ENCODE data around the gene BTBD2.

Gene BTBD2

DNA sequence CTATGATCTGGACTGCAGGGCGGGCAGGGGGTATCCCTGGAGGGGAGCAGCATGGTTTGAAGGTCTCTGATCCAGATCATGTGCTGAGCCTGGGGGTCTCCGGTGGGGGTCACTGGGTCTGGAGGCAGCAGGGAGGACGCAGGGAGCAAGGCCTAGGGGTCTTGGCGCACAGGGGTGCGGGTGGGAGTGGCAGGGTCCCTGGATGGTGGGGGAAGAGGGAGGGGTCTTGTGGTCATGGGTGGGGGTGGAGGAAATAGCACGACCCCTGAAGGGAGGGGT, 1.9 kb downstream of the BTBD2 start:
- no peak for DNase-seq
- H3K27ac ChIP-seq: no peak overlapping the region
- peaks cover 10% of the 10 kb centered on the region; the same call in 1 of the 2 replicates for H3K36me3 ChIP-seq
- H3K27me3 ChIP-seq (ENCODE audit: insufficient read depth, low read depth, severe bottlenecking): no peaks in the 10 kb centered on the region
- H3K4me3 ChIP-seq (ENCODE audit: low read depth, low read length): no peak overlapping the region
- TF ChIP-seq, protein P1, sequence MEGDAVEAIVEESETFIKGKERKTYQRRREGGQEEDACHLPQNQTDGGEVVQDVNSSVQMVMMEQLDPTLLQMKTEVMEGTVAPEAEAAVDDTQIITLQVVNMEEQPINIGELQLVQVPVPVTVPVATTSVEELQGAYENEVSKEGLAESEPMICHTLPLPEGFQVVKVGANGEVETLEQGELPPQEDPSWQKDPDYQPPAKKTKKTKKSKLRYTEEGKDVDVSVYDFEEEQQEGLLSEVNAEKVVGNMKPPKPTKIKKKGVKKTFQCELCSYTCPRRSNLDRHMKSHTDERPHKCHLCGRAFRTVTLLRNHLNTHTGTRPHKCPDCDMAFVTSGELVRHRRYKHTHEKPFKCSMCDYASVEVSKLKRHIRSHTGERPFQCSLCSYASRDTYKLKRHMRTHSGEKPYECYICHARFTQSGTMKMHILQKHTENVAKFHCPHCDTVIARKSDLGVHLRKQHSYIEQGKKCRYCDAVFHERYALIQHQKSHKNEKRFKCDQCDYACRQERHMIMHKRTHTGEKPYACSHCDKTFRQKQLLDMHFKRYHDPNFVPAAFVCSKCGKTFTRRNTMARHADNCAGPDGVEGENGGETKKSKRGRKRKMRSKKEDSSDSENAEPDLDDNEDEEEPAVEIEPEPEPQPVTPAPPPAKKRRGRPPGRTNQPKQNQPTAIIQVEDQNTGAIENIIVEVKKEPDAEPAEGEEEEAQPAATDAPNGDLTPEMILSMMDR (IDR thresholded peaks at IDR 0.05; ENCODE audit: low read depth, low read length): no peak
- no peaks in the 10 kb centered on the region for H3K9me3 ChIP-seq (ENCODE audit: severe bottlenecking)

DNA sequence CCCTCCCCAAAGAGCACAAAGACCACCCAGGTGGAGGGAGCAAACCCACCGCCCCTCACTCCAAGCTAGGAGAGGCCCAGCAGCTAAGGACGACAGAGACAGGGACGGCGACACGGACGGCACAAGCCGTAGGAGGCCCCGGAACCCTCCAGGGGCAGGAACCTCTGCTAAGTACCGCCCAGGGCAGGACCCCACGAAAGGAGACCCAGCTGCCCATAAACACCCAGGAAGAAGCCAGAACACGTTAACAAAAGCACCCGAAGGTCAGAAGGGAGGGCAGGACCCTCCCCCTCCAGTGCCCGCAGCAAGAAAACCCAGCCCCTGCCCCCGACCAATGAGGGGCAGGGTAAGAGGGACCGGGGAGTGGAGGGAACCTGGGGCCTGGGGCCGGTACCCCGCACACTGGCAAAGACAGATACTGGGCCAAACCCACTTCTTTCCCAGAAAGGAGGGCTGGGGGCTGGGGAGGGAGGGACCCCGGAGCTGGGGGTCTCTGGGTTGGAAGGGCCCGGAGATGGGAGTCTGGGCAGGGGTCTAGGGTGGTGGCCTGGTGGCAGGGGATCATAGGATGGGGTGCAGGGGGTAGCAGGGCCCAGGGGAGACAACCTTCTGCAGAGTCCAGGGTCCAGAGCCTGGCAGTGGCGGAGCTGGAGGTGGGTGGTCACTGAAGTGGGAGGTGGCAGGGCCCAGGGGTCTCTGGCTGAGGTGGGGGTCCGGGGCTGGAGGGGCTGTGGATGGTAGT, 2.4 kb downstream of the BTBD2 start:
- H3K4me3 ChIP-seq (ENCODE audit: low read depth, low read length): no peak overlapping the region

DNA sequence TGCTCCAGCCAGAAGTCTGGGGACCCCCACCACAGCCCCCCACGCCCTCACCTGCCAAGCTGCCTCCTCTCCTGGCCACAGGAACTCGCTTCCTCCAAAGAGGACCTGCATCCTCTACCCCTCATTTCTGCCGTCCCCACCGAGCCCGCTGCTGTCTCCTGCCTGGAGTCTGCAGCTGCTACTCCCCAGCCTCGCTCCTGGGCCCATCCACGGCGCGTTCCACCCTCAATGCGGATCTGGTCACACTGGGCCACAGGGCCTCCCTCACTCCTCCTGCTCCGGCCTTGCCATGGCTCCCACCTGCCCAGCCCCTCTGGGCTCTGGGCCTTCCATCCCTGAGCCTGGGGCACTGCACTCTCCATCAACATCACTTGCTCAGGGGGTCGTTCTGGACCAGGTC, 4.3 kb downstream of the BTBD2 start:
- H3K36me3 ChIP-seq: peaks cover 10% of the 10 kb centered on the region; the same call in 1 of the 2 replicates
- H3K4me3 ChIP-seq (ENCODE audit: low read depth, low read length): no peak overlapping the region
- no peaks in the 10 kb centered on the region for H3K27me3 ChIP-seq (ENCODE audit: insufficient read depth, low read depth, severe bottlenecking)
- H3K9me3 ChIP-seq (ENCODE audit: severe bottlenecking): no peaks in the 10 kb centered on the region
- TF ChIP-seq, protein P1 (IDR thresholded peaks at IDR 0.05; ENCODE audit: low read depth, low read length): no peak
- no peak overlapping the region for H3K27ac ChIP-seq
- DNase-seq: no peak

More for the DNA sequence above, 2.4 kb downstream of the BTBD2 start:
- H3K27me3 ChIP-seq (ENCODE audit: insufficient read depth, low read depth, severe bottlenecking): no peaks in the 10 kb centered on the region
- H3K36me3 ChIP-seq: peaks cover 10% of the 10 kb centered on the region; the same call in 1 of the 2 replicates
- DNase-seq: no peak
- no peak overlapping the region for H3K27ac ChIP-seq
- TF ChIP-seq, protein P1 (IDR thresholded peaks at IDR 0.05; ENCODE audit: low read depth, low read length): no peak
- H3K9me3 ChIP-seq (ENCODE audit: severe bottlenecking): no peaks in the 10 kb centered on the region

DNA sequence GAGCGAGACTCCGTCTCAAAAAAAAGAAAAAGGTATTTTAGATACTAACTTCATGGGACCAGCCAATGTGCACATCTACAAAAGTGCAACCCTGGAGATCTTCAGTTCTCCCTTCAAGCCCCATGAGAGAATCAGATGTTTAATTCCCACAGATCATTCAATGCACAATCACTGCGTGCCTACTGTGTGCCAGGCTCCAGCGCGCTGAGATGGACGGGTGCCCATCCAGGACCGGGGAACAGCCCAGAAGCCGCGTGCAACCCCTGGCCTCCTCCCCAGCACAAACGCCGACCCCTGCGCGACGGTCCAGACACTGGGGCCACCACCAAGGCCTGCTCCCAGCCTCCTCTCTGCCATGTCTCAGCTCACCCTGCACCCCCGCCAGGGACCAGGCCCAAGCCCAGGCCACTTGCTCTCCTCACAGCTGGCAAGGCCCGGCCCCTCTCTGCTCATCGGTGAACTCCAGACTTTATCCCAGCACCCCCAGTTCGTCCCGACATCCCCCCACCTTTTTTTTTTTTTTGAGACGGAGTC, 5.3 kb downstream of the BTBD2 start:
- Histone ChIP-seq H3K27me3 (ENCODE audit: insufficient read depth, low read depth, severe bottlenecking) (no peaks in the 10 kb centered on the region), H3K27ac (no peak overlapping the region), H3K9me3 (ENCODE audit: severe bottlenecking) (no peaks in the 10 kb centered on the region), H3K4me3 (ENCODE audit: low read depth, low read length) (no peak overlapping the region), H3K36me3 (peaks cover 10% of the 10 kb centered on the region; the same call in 1 of the 2 replicates)
- DNase-seq: no peak
- TF ChIP-seq, protein P1 (IDR thresholded peaks at IDR 0.05; ENCODE audit: low read depth, low read length): no peak

DNA sequence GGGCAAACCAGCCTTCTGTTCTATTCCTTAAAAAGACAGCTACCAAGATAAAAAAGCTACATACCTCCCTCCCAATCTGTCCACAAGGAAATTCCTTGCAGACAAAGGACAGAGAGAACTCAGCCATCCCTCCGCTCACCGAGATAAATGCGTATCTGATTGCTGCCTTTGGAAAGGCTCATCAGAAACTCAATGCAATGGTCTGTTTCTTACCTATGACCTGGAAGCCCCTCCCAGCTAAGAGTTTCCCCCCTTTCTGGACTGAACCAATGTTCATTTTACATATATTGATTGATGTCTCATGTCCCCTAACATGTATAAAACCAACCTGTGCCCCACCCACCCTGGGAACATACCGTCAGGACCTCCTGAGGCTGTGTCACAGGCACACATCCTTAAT, 11.6 kb downstream of the BTBD2 start:
- Histone ChIP-seq H3K27me3 (ENCODE audit: insufficient read depth, low read depth, severe bottlenecking) (no peaks in the 10 kb centered on the region), H3K4me3 (ENCODE audit: low read depth, low read length) (no peak overlapping the region), H3K9me3 (ENCODE audit: severe bottlenecking) (no peaks in the 10 kb centered on the region), H3K36me3 (peaks cover 15% of the 10 kb centered on the region), H3K27ac (no peak overlapping the region)
- no peak for DNase-seq
- TF ChIP-seq, protein P1 (IDR thresholded peaks at IDR 0.05; ENCODE audit: low read depth, low read length): no peak

Data from WERI-Rb-1 (cell line).